Nucleus accumbens (tissue), 56 donors: Measurements from ENCODE around the gene SOCS2.

Source experiments
- DNase-seq, 56 donors: peaks; one replicate each; lab custom pipeline; 2025; lab: John Stamatoyannopoulos, UW

SOCS2 gene

GRCh38 chr12:93589081-93589480, 16.6 kb downstream of the SOCS2 start:
- no peak for DNase-seq

GRCh38 chr12:93591137-93591868, 18.8 kb downstream of the SOCS2 start:
- peak in 46 of 56 donors; percentile 2 to 75 (median 40) for DNase-seq

DNA sequence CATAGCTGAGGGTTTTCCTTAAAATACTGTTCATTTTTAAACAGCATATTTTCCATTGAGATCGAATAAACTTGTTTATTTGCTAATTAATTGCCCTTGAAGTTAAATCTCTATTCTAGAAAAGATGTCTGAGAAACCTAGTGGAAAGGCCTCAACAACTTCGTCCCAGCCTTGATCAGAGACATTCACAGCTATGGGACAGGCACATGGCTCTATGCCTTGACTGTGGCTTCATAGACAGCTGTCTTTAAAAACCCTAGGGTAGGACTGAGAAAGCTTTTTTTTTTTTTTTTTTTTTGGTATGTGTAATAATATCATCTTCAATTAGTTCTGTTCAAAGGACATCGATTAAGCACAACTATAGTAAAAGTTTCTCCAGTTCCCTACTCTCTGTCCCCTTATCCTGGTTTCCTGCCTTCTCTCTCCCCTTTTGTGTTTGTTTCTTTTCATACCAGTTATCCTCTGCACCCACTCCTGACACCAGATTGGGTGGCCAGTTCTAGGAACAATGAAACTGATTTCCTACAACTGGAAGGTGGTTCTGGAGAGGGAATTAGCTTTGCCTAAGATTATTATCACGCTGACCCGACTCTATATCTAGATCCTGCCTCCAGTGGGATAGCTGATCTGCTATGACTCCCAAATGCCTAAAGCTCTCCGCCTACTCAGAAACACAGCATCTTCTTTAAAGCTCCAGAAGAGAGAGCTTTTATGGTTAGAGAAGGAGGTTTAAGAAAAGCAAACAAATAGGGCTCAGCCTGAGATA, 20.3 kb downstream of the SOCS2 start:
- DNase-seq = no peak

DNA sequence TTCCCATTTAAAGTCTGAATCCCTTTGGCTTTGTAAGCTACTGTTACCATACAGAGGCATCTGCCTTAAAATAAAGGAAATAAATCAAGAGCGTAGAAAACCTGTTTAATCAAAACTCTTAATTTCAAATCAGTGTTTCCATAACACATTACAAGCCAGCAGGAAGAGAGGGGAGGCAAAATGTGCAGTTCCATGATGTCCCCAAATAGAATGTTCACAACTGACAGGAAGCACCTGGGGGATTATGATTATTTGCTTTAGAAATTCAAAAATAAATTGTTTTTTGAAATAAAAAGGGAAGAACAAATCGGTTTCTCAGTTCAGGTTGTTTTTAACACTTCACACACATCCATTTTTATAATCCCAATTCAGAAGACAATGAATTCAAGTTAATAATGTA, 21.4 kb downstream of the SOCS2 start:
- no peak for DNase-seq

DNA sequence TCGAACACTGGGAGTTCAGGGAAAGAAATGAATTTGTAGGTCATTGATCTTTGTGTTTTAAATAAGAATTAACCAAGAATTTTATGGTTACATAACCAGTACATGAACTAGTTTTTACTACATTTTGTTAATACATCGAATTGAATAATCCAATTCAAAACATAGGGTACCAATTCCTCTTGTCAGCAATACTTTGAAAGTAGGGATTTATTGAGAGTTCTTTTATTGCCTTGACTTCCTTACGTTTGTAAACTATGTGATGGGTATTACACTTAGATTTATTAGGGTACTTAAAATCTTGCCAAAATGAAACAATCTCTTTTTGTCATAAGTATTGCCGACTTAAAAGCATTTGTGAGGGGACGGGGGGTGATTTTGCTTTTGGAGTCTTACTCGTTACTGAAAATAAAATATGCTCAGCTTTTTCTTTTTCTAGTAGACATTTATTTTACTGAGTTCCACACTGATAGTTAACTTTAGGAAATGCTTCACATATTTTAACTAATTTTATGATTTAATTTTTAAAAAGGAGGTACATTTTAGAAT, 22.4 kb downstream of the SOCS2 start:
- DNase-seq = no peak

GRCh38 chr12:93595351-93595750, 22.9 kb downstream of the SOCS2 start:
- no peak for DNase-seq

DNA sequence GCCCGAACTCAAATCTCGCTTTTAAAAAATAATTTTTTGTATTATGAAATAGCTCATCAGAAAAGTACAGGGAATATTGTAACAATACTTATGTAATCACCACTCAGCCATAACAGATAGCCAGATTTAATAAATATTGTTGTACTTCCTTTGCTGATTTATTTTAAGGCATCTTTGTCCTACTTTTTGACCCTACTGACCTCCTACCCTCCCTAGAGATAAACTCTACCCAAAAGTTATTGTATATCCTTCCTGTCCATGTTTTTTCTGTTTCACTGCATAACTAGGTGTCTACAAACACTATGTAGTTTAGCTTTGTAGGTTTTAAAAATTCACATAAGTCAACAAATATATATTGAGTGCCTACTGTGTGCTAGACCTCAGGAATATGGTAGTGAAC, 25.1 kb downstream of the SOCS2 start:
- DNase-seq = no peak

DNA sequence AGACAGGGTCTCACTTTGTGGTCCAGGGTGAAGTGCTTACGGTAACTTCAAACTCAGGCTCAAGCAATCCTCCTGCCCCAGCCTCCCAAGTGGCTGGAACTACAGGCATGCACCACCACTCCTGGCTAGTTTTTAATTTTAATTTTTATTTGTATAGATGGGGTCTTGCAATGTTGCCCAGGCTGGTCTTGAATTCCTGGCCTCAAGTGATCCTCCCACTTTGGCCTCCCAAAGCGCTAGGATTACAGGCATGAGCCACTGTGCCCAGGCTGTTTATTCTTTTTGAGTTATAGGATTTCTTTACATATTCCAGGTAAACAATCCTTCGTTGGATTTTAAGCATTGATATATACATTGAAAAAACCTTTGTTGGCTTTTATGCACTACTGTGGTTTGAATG, 26.7 kb downstream of the SOCS2 start:
- no peak for DNase-seq

GRCh38 chr12:93601591-93601990, 29.1 kb downstream of the SOCS2 start:
- DNase-seq = no peak

DNA sequence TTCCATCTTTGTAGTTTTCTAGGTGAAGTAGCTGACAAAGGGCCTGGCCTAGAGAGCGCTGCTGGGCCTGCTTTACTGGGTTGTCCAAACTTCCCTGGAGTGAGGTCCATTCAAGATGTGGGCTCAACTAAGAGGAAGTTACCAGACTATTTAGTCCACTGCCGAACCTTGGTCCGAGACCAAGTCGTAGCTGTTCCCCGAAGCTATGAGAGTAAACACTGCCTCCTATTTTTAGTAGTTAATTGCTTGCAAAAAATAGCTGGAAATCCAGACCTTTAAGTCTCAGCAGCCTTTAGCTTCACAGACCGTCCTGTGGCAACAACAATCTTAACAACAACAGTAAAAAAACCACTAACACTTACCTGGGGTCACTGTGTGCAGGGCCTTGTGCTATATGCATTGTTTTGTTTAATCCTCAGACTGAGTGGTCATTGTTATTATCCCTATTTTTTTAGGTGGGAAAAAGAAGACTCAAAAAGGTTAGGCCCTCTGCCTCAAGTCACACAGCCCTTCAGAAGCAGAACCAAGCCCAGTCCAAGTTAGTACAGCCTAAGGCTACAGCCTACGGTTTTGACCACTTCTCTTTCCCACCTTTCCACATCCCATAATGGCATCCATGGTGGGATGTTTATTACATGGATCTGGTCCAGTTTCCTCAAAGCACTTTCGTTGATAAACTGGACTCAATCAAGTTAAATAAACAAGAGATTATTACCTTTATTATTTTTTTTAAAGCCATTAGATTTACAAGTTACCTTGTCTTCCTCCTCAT, 30.6 kb downstream of the SOCS2 start:
- DNase-seq = peak in 1 of 56 donors; percentile 7

DNA sequence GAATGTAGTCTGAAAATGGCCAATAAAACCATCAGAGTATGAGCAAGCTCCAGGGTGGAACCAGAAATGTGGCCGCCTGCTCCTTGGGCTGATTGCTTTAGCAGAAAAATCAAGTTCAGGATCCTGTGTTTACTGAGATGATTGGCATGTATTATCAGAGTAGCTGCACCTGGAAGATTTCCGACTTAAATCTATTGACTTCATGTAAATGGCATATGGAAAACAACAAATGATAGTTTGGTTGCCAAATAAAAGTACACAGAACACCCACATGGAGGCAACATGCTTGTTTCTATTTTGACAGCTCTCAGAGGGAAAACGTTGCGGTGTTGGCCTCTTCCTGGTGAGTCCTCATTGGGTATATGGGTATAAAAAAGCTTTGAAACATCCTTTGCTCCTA, 31.3 kb downstream of the SOCS2 start:
- no peak for DNase-seq

DNA sequence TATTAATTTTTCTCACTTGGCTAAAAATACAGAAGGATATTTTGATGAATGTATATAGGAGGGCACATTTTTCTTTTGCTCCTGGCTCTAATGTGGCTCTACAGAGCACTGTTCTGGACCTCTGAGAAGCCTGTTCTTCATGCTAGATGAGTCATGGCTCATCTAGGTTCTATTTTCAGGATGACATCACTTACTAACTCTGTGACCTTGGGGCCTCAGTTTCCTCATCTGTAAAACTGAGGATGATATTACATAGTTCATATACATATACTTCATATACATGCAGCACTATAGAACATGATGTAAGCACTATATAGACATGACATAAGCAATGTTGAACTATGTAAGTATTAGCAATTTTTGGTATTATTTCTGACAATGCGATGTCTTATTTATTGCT, 35.8 kb downstream of the SOCS2 start:
- DNase-seq = no peak

- DNase-seq = no peak
Measured at GRCh38 chr12:93609281-93610192, 37.1 kb downstream of the SOCS2 start.

DNA sequence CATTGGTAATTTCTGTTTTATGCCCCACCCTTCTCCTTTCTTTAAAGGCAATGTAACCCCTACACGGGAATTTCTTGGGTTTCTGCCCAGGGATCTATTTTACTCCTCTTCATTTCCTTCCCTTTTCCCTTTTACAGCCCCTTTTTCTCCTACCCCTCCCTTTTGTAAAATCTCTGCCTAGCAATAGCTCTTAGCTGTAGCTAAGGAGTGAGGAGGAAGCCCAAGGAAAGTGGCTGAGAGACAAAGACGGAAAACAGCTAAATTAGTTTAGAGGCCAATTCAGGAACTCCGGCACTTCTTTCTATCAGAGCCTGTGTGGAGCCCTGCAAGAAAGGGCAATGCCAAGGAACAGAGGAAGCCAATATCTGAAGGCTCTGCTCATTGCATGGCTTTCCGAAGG, 40.3 kb downstream of the SOCS2 start:
- peak in 10 of 56 donors; percentile 1 to 26 (median 14) for DNase-seq

GRCh38 chr12:93614917-93615596, 42.6 kb downstream of the SOCS2 start:
- DNase-seq = no peak

GRCh38 chr12:93616584-93617101, 44.2 kb downstream of the SOCS2 start:
- DNase-seq = no peak

DNA sequence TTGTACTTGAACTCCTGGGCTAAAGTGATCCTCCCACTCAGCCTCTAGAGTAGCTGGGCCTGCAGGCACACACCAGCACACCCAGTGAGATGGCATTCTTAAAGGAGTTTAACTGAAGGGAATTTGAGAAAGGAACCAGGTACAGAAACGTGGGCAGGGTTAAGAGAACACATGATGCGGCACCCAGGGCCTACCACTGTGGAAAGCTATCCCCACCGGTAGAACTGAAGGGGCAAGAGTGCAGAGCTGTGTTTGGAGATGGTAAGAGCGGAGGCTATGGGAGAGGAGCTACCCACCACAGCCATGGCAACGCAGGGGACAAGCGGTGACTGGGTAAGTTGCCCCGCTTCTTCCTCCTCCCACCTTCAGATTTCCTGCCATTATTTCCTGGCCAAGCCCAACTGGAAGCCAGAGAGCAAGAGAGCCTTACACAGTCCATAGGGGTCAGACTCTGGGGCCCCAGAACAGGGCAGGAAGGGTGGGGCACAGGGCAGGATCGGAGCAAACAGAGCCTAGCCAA, 46.5 kb downstream of the SOCS2 start:
- DNase-seq = no peak

DNA sequence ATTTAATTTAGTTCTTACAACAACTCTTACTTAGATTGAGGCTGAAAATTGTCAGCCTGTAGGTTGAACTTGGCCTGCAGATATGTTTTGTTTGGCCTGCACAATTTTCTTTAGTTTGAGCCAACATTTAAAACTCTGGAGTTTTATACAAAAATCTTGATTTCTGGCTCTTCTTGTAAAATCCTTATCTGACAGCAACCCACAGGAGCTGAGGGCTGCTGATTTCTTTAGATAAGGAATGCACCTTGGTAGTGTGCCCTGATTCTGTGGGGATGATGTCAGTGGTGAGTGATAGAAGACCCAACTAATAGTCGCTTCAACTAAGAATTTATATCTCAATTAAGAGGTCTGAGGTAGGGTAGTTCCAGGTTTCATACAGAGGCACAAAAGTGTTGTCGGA, 49.5 kb downstream of the SOCS2 start:
- DNase-seq = no peak

GRCh38 chr12:93622485-93622884, 50.0 kb downstream of the SOCS2 start:
- DNase-seq = no peak
